KOPT-K1 (cell line): ENCODE measurements around the gene DENND5B.
"Not testable (repeated sequence)": the region's sequence is repeated elsewhere in the genome, so short reads cannot be mapped to it uniquely, and the experiment has no call there.

Experiments used
- H3K27ac ChIP-seq: fragments of 200-600 bp; sonication (generic); 2 replicates; pipeline ENCODE4 v1.5.1; 2016; ENCODE audit warnings: antibody characterized with exemption, mild to moderate bottlenecking, low read depth, low read length; ENCODE audit not compliant: poor library complexity, severe bottlenecking
- H3K36me3 ChIP-seq: fragments of 200-600 bp; sonication (generic); 2 replicates; pipeline ENCODE4 v1.5.1; 2017; ENCODE audit warnings: antibody characterized with exemption, mild to moderate bottlenecking, low read length, moderate library complexity; ENCODE audit not compliant: insufficient read depth
- H3K9me3 ChIP-seq: fragments of 200-600 bp; sonication (generic); 2 replicates; pipeline ENCODE4 v1.5.1; 2017; ENCODE audit warnings: antibody characterized with exemption, low read length, mild to moderate bottlenecking; ENCODE audit not compliant: insufficient read depth, poor library complexity, severe bottlenecking

DENND5B gene

GRCh38 chr12:31387011-31387410, 203.9 kb downstream of the DENND5B start:
- Histone ChIP-seq H3K27ac (no peak overlapping the region), H3K36me3 (no peaks in the 10 kb centered on the region), H3K9me3 (no peaks in the 10 kb centered on the region)

- Histone ChIP-seq H3K27ac (no peak overlapping the region), H3K9me3 (no peaks in the 10 kb centered on the region), H3K36me3 (no peaks in the 10 kb centered on the region)
Observed at GRCh38 chr12:31386364-31386777, 204.6 kb downstream of the DENND5B start.

GRCh38 chr12:31377210-31377609, 213.7 kb downstream of the DENND5B start:
- not testable (repeated sequence) for H3K9me3 ChIP-seq, H3K27ac ChIP-seq, H3K36me3 ChIP-seq

- not testable (repeated sequence) for H3K27ac ChIP-seq, H3K36me3 ChIP-seq, H3K9me3 ChIP-seq
Observed at GRCh38 chr12:31375422-31375821, 215.5 kb downstream of the DENND5B start.

GRCh38 chr12:31371256-31371620, 219.7 kb downstream of the DENND5B start:
- Histone ChIP-seq H3K27ac (no peak overlapping the region), H3K9me3 (no peaks in the 10 kb centered on the region), H3K36me3 (no peaks in the 10 kb centered on the region)

- H3K9me3 ChIP-seq: no peaks in the 10 kb centered on the region
- H3K27ac ChIP-seq: no peak overlapping the region
- H3K36me3 ChIP-seq: no peaks in the 10 kb centered on the region
Observed at GRCh38 chr12:31370531-31371255, 220.2 kb downstream of the DENND5B start.

- Histone ChIP-seq H3K9me3 (no peaks in the 10 kb centered on the region), H3K27ac (no peak overlapping the region), H3K36me3 (no peaks in the 10 kb centered on the region)
Observed at GRCh38 chr12:31369712-31370521, 221.0 kb downstream of the DENND5B start.

DNA sequence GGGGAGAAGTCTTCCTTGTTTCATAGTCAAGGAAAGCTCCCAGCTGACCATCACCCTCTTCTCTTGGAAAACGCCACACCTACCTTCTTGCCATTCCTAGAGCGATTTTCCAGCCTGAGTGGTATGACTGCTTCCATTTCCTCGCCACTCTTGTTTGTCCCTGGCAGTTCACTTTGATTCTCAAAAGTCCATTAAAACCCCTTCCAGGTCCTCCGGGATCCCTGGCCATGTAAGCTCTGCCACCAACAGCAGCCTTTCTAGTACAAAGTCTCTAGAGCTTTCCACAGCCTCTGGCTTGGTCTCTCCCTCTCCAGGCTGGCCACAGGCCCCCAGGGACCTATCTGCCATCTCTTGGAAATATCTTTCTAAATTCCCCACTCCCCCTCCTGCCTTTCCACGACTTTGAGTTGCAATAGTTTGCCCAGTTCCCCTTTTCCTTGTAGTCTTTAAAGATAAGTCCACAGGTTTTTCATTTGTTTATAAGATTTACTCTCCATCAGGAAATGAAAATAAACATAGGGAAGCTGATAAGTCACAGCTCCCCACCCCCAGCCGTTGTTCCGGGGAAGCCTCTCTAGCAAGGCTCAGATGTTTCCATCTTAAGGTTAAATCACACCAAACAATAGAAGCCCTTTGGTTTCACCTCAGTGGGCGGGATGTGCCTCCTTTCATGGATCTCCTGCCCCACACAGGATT, 222.1 kb downstream of the DENND5B start:
- no peaks in the 10 kb centered on the region for H3K36me3 ChIP-seq
- no peak overlapping the region for H3K27ac ChIP-seq
- H3K9me3 ChIP-seq: no peaks in the 10 kb centered on the region

GRCh38 chr12:31366104-31366621, 224.8 kb downstream of the DENND5B start:
- H3K9me3 ChIP-seq: no peaks in the 10 kb centered on the region
- H3K27ac ChIP-seq: no peak overlapping the region
- H3K36me3 ChIP-seq: no peaks in the 10 kb centered on the region

- no peak overlapping the region for H3K27ac ChIP-seq
- no peaks in the 10 kb centered on the region for H3K9me3 ChIP-seq
- H3K36me3 ChIP-seq: no peaks in the 10 kb centered on the region
Observed at GRCh38 chr12:31363831-31364230, 227.1 kb downstream of the DENND5B start.

- no peaks in the 10 kb centered on the region for H3K36me3 ChIP-seq
- no peaks in the 10 kb centered on the region for H3K9me3 ChIP-seq
- H3K27ac ChIP-seq: no peak overlapping the region
Observed at GRCh38 chr12:31363416-31363809, 227.5 kb downstream of the DENND5B start.

DNA sequence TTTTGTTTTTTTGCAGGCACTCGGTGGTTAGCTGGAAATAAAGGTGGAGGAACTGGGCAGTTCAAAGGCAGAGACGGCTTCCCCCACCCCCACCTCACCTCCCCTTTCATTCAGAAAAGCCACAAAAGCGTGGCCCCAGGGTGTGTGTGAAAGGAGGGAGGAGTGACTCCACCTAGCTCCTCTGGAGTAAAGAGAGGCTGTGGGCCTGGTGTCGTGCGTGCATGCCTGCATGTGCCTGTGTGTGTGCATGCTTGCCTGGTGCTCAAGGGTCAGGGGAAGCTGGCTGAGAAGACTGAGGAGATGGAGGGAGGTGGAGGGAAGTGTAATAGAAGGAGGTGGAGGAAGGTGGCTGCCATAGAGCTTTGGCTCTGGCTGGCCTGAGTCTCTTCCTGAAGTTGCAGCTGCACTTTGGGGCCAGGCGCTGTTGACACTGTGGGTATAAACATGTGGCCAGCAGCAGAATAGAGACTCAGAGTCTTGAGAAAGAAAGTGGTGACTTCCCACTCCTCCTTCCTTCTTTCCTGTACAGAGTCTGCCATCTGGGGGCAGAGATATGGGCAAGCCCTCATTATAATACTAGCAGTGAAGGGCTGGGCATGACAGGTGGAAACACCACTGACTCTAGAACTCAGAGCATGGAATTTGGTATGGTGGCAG, 228.0 kb downstream of the DENND5B start:
- Histone ChIP-seq H3K36me3 (no peaks in the 10 kb centered on the region), H3K9me3 (no peaks in the 10 kb centered on the region), H3K27ac (peak overlapping the region; percentile 37)

GRCh38 chr12:31362115-31362758, 228.7 kb downstream of the DENND5B start:
- peak overlapping the region; percentile 37 for H3K27ac ChIP-seq
- H3K36me3 ChIP-seq: no peaks in the 10 kb centered on the region
- no peaks in the 10 kb centered on the region for H3K9me3 ChIP-seq

GRCh38 chr12:31361730-31362114, 229.2 kb downstream of the DENND5B start:
- no peaks in the 10 kb centered on the region for H3K9me3 ChIP-seq
- H3K27ac ChIP-seq: no peak overlapping the region
- no peaks in the 10 kb centered on the region for H3K36me3 ChIP-seq
